GM12891 (cell line): ENCODE measurements around the gene TWIST1.

ENCODE experiments used
- POLR2A ChIP-seq: IDR thresholded peaks from 2 replicates; pipeline ENCODE4 v1.6.1; 2011; ENCODE audit warnings: low read depth, low read length, control low read depth
- POLR2AphosphoS5 ChIP-seq: IDR thresholded peaks from 2 replicates; pipeline ENCODE4 v1.6.1; 2011; ENCODE audit warnings: low read depth, low read length, control low read depth
- SPI1 ChIP-seq: IDR thresholded peaks from 2 replicates; pipeline ENCODE4 v1.6.1; 2011; ENCODE audit warnings: low read depth, low read length, control low read depth
- TAF1 ChIP-seq: IDR thresholded peaks from 2 replicates; pipeline ENCODE4 v1.6.1; 2011; ENCODE audit warnings: low read depth, low read length, control low read depth

- no peak for TF ChIP-seq POLR2A
- TF ChIP-seq TAF1, result no peak
- no peak for TF ChIP-seq POLR2AphosphoS5
- no peak for TF ChIP-seq SPI1
These were observed 1.0 kb downstream of the TWIST1 start for GRCh38 chr7:19116121-19117090.
